Globus pallidus (tissue), 1 donor: ENCODE measurements around the gene VRK1.
"Not testable (repeated sequence)": the region's sequence is repeated elsewhere in the genome, so short reads cannot be mapped to it uniquely, and the experiment has no call there.

Experiments
- DNase-seq: peaks from one replicate; pipeline ENCODE4 v3.0.0-alpha.2; 2015; ENCODE audit warnings: low spot score

Gene VRK1

GRCh38 chr14:96881713-96882112 is 84.5 kb downstream of the VRK1 start:
- DNase-seq, result no peak

DNA sequence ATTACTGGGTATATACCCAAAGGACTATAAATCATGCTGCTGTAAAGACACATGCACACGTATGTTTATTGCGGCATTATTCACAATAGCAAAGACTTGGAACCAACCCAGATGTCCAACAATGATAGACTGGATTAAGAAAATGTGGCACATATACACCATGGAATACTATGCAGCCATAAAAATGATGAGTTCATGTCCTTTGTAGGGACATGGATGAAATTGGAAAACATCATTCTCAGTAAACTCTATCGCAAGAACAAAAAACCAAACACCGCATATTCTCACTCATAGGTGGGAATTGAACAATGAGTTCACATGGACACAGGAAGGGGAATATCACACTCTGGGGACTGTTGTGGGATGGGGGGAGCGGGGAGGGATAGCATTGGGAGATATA is 86.8 kb downstream of the VRK1 start:
- DNase-seq, result not testable (repeated sequence)

DNA sequence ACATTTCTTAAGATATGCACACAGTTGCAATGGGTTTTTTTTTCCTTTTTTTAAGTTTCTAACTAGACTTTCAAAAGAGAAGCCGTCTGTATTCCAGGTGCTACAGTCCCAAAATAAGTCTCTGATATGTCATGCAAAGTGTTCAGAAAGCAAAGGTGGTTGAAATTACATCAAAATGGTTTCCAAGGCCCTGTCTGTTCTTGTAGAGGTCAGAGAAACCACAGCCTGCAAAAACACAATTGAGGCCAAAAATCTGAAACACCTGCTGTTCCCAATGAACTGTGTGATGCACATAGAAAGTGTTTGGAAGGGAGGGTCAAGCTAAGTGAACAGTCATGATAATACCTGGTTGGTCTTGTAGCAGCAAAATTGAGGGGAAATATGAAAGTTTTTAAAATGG is 91.0 kb downstream of the VRK1 start:
- no peak for DNase-seq

GRCh38 chr14:96888593-96888992 is 91.4 kb downstream of the VRK1 start:
- no peak for DNase-seq

GRCh38 chr14:96889091-96889490 is 91.9 kb downstream of the VRK1 start:
- no peak for DNase-seq

GRCh38 chr14:96893966-96894622 is 96.9 kb downstream of the VRK1 start:
- no peak for DNase-seq

GRCh38 chr14:96894966-96895365 is 97.8 kb downstream of the VRK1 start:
- DNase-seq, result no peak

- DNase-seq, result no peak
These were observed 98.6 kb downstream of the VRK1 start for GRCh38 chr14:96895658-96896271.

- DNase-seq, result no peak
These were observed 100.0 kb downstream of the VRK1 start for GRCh38 chr14:96897184-96897583.

DNA sequence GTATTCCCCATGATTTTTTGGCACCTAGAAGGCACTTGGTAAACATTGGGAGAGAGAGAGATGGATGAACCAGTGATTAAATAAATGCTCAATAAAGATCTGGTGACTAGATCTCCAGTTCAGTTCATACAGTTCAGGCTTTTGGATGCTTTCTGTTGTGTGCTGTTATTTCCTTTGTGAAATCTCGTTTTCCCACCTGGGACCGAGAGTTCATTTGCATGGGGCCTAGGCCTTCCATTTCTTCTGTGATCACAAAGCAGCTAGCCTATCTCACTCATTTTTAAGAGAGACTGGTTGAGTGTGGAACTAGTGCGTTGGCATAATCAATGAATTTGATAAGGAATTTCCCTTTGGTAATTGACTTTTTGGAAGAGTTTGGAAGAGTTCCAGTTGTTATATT is 104.0 kb downstream of the VRK1 start:
- no peak for DNase-seq

GRCh38 chr14:96902004-96902403 is 104.8 kb downstream of the VRK1 start:
- no peak for DNase-seq

GRCh38 chr14:96903444-96904023 is 106.4 kb downstream of the VRK1 start:
- no peak for DNase-seq

DNA sequence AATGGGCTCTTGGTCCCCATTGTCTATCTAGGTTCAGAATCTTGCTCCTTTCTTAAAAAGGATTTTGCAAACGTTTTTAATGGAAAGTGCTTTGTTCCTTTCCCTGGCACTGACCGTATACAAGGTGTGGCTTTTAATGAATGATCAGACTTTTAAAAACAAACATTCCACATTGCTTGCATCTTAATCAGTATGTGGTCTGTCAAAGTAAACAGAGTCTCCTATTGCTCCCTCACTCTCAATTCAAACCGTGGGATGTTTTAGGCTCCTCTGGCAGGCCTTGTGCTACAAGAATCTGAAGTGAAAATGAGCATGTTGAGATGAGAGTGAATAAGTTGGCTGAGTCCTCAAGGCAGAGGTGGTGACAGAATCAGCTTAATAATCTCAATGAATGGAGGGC is 107.0 kb downstream of the VRK1 start:
- DNase-seq, result no peak

DNA sequence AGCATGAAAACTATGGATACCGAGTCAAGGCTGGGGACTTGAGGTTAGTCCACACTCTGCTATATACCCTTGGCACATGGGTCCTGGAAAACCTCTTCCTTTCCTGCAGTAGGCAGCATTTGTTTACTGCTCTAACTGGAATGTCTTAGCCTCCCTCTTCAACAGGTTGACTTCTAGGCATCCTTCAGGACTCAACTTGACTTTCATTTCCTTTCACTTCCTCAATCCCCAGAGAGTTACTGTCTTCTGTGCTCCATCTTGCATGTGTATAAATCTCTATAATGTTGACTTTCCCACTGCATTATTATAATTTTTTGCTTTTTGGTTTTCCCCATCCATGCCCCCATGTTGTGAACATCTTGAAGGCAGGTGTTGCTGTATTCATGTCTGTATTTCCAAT is 107.9 kb downstream of the VRK1 start:
- DNase-seq, result no peak

DNA sequence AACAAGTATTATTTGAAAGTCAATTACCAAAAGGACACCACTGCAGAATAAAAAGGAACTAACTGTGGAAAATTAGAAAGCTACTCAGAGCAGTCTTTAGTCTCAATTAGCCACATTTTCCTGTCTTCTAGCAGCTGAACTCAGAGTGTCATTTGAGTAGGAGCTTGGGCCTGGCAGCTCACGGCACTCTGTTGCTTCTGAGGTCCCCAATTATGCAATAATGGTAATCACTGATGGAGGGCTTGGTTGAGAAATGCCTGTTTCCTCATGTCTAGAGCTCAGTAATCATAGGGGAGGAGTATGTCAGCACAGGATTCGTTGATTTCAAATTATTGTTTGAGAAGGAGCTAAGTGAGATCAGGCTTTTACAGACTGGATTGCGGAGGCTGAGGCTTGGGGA is 108.6 kb downstream of the VRK1 start:
- no peak for DNase-seq

DNA sequence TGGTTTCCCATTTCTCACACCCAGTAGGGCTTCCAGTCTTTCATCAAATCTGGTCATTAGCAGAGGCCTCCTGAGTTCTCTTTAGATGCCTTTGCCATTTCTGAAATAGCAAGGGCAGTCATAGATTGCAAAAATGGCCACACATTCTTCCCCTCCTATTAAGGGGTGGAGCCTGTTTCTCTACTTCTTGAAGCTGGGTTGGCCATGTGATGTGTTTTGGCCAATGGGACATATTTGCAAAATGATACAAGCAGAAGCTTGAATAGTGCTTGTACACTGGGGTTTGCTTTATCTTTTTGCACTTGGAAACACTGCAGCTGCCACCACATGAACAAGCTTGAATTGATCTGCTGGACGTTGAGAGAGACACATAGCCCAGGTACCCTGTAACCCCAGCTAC is 109.3 kb downstream of the VRK1 start:
- no peak for DNase-seq

DNA sequence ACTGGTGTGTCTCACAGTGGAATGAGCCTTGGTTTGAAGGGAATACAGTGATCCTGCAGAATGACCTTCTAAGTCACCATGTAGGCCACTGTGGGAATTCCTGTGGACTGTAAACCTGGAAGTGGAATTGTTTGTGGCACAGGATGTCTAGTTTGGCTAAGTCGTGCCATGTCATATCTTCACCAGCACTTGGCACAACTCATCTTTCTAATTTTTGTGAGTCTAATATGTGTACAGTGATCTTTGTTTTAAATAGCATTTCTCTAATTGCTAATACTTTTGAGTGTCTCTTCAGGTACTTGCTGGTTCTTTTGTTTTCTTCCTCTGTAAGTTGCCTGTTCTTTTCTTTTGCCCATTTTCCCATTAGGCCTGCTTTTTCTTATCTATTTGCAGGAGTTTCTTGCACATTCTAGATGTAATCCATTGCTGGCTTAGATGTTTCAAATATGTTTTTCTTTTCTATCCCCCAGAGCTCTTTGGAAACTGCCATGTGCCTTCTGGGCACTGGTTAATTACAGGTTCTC is 112.7 kb downstream of the VRK1 start:
- DNase-seq, result no peak

DNA sequence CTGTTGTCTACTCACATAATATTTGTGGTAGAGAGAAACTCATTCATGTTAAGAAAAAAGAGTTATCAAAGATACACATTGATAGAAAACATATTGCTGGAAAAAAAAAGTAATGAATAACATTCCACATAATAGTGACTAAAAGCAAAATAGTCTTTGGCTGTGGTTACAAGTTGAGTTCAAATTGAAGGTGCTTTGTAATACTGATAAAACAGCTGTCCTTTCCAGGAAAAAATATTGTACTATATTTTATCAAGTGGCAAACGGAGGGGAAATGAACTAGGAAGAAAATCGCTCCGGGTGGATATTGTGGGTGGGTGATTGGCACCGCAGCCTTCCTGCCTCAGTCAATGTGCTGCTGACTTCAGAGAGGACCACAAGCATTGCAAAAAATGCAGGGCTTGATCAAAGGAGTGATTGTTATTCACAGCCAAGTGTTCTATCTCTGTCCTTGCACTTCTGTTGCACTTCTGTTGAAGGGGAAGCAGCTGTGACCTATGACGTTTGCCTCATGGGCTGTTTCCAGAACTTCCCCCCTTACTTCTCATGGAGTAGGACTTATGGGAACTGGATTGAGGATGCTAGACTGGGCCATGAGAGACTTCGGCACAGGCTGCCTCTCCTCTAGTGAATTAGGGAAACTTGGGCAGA is 114.4 kb downstream of the VRK1 start:
- no peak for DNase-seq

GRCh38 chr14:96914571-96915128 is 117.5 kb downstream of the VRK1 start:
- no peak for DNase-seq

DNA sequence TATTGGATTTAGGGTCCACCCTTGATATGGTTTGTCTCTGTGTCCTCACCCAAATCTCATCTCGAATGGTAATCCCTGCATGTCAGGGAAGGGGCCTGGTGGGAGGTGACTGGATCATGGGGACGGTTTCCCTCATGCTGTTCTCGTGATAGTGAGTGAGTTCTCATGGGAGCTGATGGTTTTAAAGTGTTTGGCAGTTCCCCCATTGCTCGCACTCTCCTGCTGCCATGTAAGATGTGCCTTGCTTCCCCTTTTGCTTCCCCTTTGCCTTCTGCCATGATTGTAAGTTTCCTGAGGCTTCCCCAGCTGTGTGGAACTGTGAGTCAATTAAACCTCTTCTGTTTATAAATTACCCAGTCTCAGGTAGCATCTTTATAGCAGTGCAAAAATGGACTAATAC is 118.3 kb downstream of the VRK1 start:
- DNase-seq, result no peak

DNA sequence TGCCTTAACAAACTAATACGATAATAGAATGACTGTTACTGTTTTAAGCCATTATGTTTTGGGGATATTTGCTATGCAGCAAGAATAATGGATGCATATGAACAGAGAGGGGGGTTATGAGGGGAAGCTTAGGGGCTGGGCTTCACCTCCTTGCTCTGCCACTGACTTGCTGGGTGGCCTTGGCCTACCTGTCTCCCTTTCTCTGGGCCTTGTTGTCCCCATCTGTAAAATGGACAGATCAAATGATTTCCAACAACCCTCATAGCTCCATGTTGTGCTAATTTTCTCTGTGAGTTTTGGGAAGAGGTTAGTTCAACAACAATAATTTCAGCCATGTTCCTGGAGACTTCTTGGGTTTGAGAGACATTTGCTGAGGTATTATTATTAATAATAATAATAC is 119.6 kb downstream of the VRK1 start:
- DNase-seq, result no peak

- no peak for DNase-seq
These were observed 120.3 kb downstream of the VRK1 start for GRCh38 chr14:96917442-96917963.
